ENCODE measurements around the gene MADD.
A peak's percentile ranks its signal among the peaks of the same experiment; 100 is the strongest.

Gene MADD

GRCh38 chr11:47356998-47357329, 87.0 kb downstream of the MADD start:
- DNase-seq (ENCODE audit: low spot score) = no peak

GRCh38 chr11:47357985-47358730, 88.2 kb downstream of the MADD start:
- no peak for DNase-seq (ENCODE audit: low spot score)

GRCh38 chr11:47358731-47359051, 88.8 kb downstream of the MADD start:
- no peak for DNase-seq (ENCODE audit: low spot score)

- no peak for DNase-seq (ENCODE audit: low spot score)
Measured at GRCh38 chr11:47359162-47359561, 89.2 kb downstream of the MADD start.

GRCh38 chr11:47359586-47359985, 89.7 kb downstream of the MADD start:
- DNase-seq (ENCODE audit: low spot score) = no peak

GRCh38 chr11:47360341-47360740, 90.4 kb downstream of the MADD start:
- no peak for DNase-seq (ENCODE audit: low spot score)

- DNase-seq (ENCODE audit: low spot score) = no peak
Measured at GRCh38 chr11:47361419-47361818, 91.5 kb downstream of the MADD start.

GRCh38 chr11:47366020-47366490, 96.1 kb downstream of the MADD start:
- no peak for DNase-seq (ENCODE audit: low spot score)

GRCh38 chr11:47369676-47370075, 99.7 kb downstream of the MADD start:
- no peak for DNase-seq (ENCODE audit: low spot score)

GRCh38 chr11:47372422-47372821, 102.5 kb downstream of the MADD start:
- no peak for DNase-seq (ENCODE audit: low spot score)

GRCh38 chr11:47373876-47374719, 104.2 kb downstream of the MADD start:
- DNase-seq (ENCODE audit: low spot score) = peak; percentile 89

- DNase-seq (ENCODE audit: low spot score) = no peak
Measured at GRCh38 chr11:47374720-47375019, 104.7 kb downstream of the MADD start.

- no peak for DNase-seq (ENCODE audit: low spot score)
Measured at GRCh38 chr11:47375020-47375419, 105.1 kb downstream of the MADD start.

GRCh38 chr11:47375546-47376085, 105.7 kb downstream of the MADD start:
- no peak for DNase-seq (ENCODE audit: low spot score)

- no peak for DNase-seq (ENCODE audit: low spot score)
Measured at GRCh38 chr11:47376107-47376524, 106.2 kb downstream of the MADD start.

- no peak for DNase-seq (ENCODE audit: low spot score)
Measured at GRCh38 chr11:47376525-47377371, 106.8 kb downstream of the MADD start.

- no peak for DNase-seq (ENCODE audit: low spot score)
Measured at GRCh38 chr11:47377571-47378009, 107.7 kb downstream of the MADD start.

GRCh38 chr11:47378010-47378835, 108.3 kb downstream of the MADD start, which contains the start of gene SPI1:
Gene SPI1 (minus strand): TSS chr11:47378547. CDS start chr11:47378353, 194 bp downstream.
- DNase-seq (ENCODE audit: low spot score) = no peak

- no peak for DNase-seq (ENCODE audit: low spot score)
Measured at GRCh38 chr11:47378836-47379170, 108.9 kb downstream of the MADD start.

GRCh38 chr11:47379317-47379716, 109.4 kb downstream of the MADD start:
- no peak for DNase-seq (ENCODE audit: low spot score)

Data from AG08396 (cell line).